ENCODE data around the gene NCAM2.

DNA sequence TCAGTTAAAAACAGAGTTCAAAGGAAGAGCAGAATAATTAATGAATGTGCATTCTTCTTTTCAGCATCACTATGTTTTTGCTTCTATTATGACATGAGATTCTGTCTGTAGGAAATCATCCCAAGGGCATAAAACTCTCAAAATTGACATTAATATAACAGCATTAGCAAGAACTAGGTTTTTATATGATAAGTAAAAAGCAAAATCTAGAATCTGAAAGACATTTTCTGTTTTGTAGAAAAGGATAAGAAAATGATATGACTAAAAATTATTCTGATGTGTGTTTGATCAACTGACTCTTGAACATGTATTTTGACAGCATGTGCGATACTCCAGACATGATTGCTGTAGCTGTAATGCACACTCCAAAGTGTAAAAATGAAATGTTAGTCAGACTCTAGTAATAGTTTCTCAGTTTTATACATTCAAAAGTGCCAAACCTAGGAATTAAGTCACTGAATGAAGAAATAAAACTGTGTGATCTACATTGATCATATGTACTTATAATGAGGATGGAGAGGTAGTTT is 197.3 kb downstream of the NCAM2 start:
- TF ChIP-seq, protein P1, sequence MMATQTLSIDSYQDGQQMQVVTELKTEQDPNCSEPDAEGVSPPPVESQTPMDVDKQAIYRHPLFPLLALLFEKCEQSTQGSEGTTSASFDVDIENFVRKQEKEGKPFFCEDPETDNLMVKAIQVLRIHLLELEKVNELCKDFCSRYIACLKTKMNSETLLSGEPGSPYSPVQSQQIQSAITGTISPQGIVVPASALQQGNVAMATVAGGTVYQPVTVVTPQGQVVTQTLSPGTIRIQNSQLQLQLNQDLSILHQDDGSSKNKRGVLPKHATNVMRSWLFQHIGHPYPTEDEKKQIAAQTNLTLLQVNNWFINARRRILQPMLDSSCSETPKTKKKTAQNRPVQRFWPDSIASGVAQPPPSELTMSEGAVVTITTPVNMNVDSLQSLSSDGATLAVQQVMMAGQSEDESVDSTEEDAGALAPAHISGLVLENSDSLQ (IDR thresholded peaks at IDR 0.05), result no peak
- TF ChIP-seq SUZ12 (IDR thresholded peaks at IDR 0.05) (no peak), SP1 (IDR thresholded peaks at IDR 0.05) (no peak), HDGF (IDR thresholded peaks at IDR 0.05; ENCODE audit: borderline replicate concordance) (no peak), ELF4 (IDR thresholded peaks at IDR 0.05) (no peak), LEF1 (IDR thresholded peaks at IDR 0.05; ENCODE audit: borderline replicate concordance) (no peak), FOXM1 (IDR thresholded peaks at IDR 0.05; ENCODE audit: borderline replicate concordance) (no peak), BHLHE40 (IDR thresholded peaks at IDR 0.05; ENCODE audit: borderline replicate concordance) (no peak), ZNF384 (IDR thresholded peaks at IDR 0.05) (no peak), ARNT (IDR thresholded peaks at IDR 0.05) (no peak), FOXK2 (IDR thresholded peaks at IDR 0.05) (no peak), TARDBP (IDR thresholded peaks at IDR 0.05) (no peak), FOXA1 (IDR thresholded peaks at IDR 0.05) (no peak)
